Stomach (tissue), 4 donors: ENCODE results near the gene EMC6.

Experiments used
- EP300 ChIP-seq: sonication (generic); formaldehyde crosslinking; IDR thresholded peaks from one replicate; pipeline ENCODE4 v1.6.1; 2017; ENCODE audit warnings: antibody characterized with exemption
- POLR2A ChIP-seq, 4 donors: fragments of 450-650 bp; IDR thresholded peaks; one replicate each; pipeline ENCODE4 v1.6.1; 2016; ENCODE audit warnings: antibody characterized with exemption in 4 of 4, control low read depth in 2 of 4, mild to moderate bottlenecking in 1 of 4, moderate library complexity in 1 of 4
- TF ChIP-seq, protein P1 (sequence below), 7 experiments: fragments of 450-650 bp in 4 of 7; fragments of 200-600 bp in 3 of 7; sonication (generic) in 3 of 7; IDR thresholded peaks; one replicate each; pipeline ENCODE4 v1.5.1; 2016 to 2019; ENCODE audit warnings: antibody characterized with exemption in 7 of 7, control low read depth in 2 of 7, mild to moderate bottlenecking in 1 of 7

DNA sequence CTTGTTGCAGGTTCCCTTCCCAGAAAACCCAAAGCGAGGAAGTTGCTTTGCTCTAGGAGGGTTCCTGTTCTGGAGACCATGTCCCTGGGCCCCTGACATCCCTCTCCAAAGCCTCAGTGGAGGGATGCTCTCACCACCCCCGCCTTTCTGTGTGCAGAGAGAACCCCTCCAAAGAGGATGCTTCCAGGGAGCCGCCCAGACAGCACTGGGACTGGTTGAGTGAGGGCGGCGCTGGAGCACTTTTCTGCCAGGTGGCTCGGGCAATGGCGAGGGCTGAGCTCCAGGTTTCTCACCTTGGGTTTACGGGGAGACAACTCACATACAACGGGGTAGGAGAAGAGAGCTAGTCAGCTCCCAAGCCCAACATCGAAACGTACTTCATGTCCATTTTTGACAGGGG is 7.3 kb downstream of the EMC6 start:
- TF ChIP-seq, protein P1, sequence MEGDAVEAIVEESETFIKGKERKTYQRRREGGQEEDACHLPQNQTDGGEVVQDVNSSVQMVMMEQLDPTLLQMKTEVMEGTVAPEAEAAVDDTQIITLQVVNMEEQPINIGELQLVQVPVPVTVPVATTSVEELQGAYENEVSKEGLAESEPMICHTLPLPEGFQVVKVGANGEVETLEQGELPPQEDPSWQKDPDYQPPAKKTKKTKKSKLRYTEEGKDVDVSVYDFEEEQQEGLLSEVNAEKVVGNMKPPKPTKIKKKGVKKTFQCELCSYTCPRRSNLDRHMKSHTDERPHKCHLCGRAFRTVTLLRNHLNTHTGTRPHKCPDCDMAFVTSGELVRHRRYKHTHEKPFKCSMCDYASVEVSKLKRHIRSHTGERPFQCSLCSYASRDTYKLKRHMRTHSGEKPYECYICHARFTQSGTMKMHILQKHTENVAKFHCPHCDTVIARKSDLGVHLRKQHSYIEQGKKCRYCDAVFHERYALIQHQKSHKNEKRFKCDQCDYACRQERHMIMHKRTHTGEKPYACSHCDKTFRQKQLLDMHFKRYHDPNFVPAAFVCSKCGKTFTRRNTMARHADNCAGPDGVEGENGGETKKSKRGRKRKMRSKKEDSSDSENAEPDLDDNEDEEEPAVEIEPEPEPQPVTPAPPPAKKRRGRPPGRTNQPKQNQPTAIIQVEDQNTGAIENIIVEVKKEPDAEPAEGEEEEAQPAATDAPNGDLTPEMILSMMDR (IDR thresholded peaks at IDR 0.05) = no peak
- TF ChIP-seq POLR2A (IDR thresholded peaks at IDR 0.05) (no peak), EP300 (no peak)
